Stimulated activated naive CD4-positive, alpha-beta T cell (primary cell): ENCODE measurements around the gene LGALS7B.
"Not testable (repeated sequence)": the region's sequence is repeated elsewhere in the genome, so short reads cannot be mapped to it uniquely, and the experiment has no call there.

Experiments
- DNase-seq, 6 experiments: peaks; one replicate each; lab custom pipeline; 2025; lab: John Stamatoyannopoulos, UW

The LGALS7B gene

DNA sequence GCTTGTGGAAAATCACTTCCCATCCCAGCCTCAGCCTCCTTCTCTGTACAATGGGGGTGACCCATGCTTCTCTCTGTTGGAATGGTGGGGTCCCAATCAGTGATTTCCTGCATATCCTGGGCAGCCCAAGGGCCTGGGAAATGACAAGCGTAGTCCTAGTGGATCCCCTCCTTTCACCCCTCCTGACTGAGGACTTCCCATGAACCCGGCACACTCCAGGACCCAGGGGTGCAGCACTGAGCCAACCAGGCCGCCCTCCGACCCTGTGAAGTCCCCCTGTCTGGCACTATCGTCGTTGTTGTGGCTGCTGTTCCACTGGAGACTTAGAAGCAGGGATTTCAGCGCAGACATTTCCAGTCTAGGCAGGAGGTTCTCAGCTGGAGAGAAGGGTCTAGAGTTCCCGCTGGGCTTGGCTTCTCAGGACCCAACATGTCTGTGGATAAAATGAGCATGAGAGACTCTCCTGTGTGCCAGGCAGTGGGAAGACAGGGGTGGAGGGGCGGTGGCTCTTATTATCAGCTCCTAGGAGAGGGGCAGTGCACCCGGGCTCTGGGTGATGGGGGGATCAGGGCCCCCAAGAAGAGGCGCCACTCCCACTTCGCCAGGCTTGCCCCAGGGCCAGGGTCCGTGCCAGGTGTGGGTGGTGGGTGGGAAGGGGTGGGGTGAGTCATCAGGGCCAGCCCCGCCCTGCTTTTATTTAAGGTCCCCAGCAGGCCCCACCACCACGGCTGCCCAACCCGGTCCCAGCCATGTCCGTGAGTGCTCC, at the start of gene LGALS7B:
TSS of gene LGALS7B (plus strand) at position 723 of the 766 bp plus-strand sequence. CDS start at position 750, 27 bp downstream.
- DNase-seq: no peak

DNA sequence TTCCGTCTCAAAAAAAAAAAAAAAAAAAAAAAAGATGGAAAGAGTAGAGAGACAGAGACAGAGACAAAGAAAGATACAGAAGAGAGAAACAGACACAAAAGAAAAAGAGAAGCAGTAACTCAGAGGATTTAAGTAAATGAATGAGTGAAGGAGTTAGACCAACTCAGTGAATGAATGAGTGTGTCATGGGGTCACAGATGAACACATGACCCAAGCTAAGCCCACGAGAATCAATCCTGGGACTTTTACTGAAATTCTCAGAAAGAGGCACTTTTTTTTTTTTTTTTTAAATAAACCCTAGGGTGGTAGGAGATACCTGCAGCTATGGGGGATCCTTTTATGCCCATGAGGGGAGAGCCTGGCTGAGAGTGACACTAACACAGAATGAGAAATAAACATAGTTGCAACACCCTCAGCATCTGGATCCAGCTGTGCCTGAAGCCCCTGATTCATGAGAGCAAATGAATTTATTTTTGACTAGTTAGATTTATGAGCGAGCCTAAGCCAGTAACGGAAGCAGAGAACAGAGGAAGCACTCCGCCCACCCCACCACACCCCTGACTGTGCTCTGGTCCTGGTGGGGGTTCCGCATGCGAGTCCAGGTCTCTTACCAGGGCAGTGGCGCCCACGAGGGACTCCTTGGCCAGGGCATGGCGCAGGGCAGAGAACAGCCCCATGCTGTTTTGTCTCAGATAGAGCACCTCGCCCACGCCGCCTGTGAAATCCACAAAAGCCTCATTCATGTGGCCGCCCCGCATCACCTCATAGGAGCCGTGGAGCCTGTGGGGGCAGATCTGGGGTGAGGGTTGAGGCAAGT, 49.4 kb upstream of the LGALS7B start:
- no peak for DNase-seq

DNA sequence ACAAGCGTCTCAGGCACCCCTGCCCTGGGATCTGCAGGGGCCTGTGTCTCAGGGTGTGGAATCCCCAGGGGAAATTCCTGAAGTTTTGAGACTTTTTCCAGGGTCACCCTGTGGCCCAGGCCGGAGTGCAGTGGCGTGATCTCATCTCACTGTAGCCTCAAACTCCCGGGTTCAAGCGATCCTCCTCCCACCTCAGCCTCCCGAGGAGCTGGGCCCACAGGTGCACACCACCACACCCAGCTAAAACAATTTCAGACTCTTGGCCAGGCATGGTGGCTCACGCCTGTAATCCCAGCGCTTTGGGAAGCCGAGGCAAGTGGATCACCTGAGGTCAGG, 48.8 kb upstream of the LGALS7B start:
- DNase-seq: no peak

DNA sequence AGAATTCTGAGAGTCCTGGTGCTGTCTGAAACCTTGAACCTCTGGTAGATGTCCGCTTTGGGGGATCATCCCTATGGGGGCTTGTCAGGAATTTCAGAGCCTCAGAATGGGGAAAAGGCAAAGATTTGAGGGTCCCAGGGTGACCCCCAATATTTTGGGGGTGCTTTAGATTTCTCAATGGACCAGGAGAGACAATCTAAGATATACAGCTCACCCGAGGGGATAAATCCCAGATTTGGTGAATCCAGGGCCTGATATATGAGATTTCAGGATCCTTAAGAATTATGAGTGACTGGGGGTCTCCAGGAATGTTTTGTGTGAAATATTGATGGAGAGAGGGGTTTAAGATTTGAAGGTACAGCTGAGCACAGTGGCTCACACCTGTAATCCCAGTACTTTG, 48.1 kb upstream of the LGALS7B start:
- DNase-seq: no peak

DNA sequence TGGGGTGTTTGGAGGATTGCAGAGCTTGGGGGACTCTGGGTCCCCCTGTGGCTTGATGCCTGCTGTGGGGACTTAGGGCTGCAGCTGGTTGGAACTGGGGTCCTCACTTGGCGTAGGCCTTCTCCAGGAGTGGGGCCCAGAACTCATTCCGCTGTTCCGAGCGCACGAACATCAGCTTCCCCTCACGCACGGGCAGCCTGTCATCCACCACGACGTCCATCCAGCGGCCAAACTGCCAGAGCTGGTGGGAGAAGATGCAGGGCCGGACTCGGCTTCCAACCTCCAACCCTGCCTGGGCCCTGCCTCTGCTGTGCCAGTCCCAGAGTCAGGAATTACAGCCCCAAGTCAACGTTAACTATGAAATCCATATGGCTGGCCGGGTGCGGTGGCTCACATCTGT, 47.3 kb upstream of the LGALS7B start:
- DNase-seq: no peak

DNA sequence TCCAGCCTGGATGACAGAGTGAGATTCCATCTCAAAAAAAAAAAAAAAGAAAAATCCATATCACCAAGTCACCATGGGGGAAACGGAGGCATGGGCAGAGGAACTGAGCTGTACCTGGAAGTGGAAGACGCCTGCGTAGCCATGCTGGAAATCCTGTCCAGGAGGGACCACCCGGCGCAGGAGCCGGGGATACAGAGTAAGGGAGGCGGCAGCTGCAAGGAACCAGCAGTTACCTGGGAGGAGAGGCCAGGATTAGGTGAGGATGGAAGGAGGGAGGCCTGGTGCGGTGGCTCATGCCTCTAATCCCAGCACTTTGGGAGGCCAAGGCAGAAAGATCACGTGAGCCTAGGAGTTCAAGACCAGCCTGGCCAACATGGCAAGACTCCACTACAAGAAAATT, 46.7 kb upstream of the LGALS7B start:
- no peak for DNase-seq

DNA sequence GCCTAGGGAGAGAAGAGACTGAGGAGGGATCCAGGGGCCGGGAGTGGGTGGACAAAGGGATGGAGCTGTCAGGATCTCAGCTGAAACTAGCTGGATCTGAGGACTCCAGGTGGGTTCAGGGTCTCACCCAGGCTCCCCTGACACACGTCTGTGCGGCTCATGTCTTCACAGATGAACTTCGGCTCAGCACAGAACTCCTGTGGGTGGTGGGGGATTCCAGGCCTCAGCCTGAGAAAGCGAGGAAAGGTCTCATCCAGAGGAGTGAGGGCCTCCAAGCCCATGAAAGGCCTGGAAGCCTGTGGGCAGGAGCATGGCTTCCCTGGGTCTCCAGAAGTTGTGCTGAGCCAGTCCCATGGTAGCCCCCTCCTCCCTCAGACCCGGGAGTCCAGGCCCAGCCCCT, 46.1 kb upstream of the LGALS7B start:
- no peak for DNase-seq

DNA sequence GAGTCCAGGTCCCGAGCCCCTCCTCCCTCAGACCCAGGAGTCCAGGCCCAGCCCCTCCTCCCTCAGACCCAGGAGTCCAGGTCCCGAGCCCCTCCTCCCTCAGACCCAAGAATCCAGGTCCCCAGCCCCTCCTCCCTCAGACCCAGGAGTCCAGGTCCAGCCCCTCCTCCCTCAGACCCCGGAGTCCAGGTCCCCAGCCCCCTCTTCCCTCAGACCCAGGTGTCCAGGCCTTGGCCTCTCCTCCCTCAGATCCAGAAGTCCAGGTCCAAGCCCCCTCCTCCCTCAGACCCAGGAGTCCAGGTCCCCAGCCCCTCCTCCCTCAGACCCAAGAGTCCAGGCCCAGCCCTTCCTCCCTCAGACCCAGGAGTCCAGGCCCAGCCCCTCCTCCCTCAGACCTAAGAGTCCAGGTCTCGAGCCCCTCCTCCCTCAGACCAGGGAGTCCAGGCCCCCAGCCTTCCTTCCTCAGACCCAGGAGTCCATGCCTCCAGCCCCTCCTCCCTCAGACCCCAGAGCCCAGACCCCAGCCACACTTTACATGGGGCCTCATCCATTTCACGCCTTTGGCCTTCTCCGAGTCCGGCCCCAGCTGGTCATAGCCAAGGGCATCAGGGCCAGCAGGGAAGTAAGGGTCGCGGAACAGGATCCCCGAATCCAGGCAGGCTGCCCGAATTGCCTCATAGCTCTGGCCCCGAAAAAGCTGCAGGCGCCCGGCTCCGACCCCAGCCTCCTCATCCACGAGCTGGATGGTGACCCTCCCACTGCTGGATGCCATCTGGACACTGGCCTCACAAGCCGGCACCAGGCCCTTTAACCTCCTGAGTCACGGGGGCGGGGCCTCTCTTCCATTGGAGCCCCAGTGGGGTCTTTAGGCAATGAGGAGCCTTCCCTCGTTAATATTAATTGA, 45.4 kb upstream of the LGALS7B start:
- DNase-seq: no peak

DNA sequence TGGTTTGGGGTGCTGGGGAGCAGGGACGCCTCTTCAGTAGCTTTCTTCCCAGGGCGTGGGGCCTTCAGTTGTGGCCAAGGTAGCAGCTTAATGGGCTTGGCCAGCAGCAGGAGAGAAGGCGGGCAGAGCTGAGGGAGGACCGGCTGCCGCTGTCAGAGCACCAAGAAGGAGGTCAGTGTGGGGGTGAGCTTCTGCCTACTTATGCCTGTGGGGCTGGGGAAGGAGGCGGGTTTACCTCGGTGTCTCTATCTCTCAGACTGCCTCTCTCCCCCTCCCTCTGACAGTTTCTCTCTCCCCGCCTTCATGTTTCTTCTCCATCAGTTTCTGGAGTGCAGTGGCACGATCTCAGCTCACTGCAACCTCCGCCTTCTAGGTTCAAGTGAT, 44.7 kb upstream of the LGALS7B start, which contains the start of gene CAPN12:
TSS of gene CAPN12 (minus strand) at position 177 of the 384 bp plus-strand sequence. CDS start 309 bp downstream, outside the sequence.
- no peak for DNase-seq

DNA sequence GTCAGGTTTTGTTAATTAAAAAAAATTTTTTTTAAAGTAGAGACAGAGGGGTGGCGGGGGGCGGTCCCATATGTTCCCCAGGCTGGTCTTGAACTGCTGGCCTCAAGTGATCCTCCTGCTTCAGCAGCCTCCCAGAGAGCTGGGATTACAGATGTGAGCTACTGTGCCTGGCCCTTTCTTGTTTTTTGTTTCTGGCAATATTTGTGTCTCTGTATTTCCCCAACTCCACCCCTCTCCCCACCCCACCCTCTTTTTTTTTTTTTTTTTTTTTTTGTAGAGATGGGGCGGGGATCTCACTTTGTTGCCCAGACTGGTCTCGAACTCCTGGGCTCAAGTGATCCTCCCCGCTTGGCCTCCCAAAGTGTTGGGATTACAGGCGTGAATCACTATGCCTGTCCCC, 44.1 kb upstream of the LGALS7B start:
- no peak for DNase-seq

DNA sequence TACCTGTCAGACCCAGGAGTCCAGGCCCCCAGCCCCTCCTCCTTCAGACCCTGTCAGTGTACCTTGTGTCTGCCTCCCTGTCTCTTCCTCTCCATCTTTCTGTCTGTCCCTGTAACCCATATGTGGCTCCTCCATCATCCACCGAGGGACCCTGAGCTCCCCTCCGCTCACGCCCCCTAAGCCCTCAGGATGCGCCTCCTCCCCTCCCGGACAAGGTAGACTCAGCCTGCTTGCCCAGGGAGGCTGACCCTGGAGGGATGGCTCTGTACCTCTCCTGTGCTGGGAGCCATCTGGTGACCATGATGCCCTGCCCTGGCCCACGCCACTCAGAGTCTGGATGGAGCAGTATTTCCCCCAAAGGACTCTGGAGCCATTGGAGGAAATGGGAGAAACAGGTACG, 43.7 kb upstream of the LGALS7B start:
- DNase-seq: no peak

DNA sequence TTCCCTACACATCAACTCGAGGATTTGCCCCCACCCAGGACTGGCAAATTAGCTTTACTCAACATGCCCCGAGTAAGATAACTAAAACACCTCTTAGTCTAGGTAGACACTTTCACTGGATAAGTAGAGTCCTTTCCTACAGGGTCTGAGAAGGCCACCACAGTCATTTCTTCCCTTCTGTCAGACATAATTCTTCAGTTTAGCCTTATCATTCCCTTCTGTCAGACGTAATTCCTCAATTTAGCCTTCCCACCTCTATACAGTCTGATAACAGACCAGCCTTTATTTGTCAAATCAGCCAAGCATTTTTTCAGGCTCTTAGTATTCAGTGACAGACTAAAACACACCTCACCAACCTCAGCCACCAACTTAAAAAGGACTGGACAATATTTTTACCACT, 35.2 kb upstream of the LGALS7B start:
- DNase-seq: not testable (repeated sequence)

DNA sequence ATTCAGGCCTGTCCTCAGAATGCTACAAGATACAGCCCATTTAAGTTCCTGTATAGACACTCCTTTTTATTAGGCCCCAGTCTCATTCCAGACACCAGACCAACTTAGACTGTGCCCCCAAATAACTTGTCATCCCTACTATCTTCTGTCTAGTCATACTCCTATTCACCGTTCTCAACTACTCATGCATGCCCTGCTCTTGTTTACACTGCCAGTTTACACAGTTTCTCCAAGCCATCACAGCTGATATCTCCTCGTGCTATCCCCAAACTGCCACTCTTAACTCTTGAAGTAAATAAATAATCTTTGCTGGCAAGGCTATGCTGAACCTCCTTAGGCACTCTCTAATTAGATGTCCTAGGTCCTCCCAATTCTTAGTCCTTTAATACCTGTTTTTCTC, 34.8 kb upstream of the LGALS7B start:
- DNase-seq: not testable (repeated sequence)

DNA sequence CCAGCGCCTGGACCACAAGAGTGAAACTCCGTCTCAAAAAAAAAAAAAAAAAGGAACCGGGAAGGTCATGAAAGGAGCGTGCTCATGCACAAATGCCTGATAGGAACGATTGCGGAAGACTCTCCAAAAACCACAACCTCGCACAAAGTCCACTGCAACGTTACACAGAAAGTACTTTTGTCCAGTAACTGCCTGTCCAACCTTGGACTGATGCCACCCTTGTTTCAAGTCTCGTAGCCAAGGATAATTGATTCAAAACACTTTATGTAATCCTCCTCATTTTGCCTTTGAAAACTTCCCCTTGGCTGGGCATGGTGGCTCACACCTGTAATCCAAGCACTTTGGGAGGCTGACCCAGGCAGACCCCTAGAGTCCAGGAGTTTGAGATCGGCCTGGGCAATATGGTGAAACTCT, 29.4 kb upstream of the LGALS7B start:
- no peak for DNase-seq

DNA sequence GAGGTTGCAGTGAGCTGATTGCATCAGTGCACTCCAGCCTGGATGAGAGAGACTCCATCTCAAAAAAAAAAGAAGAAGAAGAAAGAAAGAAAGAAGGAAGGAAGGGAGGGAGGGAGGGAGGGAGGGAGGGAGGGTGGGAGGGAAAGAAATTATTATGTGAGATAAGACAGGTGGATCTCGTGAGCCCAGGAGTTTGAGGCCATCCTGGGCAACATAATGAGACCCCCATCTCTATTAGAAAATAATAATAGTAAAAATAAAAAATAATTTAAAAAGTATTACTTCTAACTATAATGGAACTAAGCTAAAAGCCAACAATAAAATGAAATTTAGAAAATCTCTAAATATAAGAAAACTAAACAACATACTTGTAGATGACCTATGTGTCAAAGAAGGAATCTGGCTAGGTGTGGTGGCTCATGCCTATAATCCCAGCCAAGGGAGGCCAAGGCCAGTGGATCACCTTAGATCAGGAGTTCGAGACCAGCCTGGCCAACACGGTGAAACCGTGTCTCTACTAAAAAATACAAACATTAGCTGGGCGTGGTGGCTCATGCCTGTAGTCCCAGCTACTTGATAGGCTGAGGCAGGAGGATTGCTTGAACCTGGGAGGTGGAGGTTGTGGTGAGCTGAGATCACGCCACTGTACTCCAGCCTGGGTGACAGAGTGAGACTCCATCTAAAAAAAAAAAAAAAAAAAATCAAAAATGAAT, 28.0 kb upstream of the LGALS7B start:
- not testable (repeated sequence) for DNase-seq

DNA sequence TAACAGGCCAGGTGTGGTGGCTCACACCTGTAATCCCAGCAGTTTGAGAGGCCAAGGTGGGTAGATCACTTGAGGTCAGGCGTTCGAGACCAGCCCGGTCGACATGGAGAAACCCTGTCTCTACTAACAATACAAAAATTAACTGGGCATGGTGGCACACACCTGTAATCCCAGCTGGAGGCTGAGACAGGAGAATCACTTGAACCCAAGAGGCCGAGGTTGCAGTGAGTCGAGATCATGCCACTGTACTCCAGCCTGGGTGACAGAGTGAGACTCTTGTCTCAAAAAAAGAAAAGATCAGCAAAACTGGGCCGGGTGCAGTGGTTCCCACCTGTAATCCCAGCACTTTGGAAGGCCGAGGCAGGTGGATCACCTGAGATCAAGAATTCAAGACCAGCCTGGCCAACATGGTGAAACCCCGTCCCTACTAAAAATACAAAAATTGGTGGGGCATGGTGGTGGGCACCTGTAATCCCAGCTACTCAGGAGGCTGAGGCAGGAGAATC, 27.1 kb upstream of the LGALS7B start:
- DNase-seq: not testable (repeated sequence)

DNA sequence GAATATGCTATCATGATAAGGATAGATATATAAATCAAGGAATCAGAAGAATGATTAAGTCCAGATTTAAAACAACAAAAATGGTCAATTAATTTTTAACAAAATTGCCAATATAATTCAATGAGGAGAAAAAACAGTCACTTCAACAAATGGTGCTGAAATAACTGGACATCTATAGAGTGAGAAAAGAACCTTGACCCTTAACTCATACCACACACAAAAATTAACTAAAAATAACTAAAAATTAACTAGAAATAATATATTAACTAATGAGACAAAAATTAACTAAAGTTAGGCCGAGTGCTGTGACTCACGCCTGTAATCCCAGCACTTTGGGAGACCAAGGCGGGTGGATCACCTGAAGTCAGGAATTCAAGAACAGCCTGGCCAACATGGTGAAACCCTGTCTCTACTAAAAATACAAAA, 25.2 kb upstream of the LGALS7B start:
- DNase-seq: no peak

DNA sequence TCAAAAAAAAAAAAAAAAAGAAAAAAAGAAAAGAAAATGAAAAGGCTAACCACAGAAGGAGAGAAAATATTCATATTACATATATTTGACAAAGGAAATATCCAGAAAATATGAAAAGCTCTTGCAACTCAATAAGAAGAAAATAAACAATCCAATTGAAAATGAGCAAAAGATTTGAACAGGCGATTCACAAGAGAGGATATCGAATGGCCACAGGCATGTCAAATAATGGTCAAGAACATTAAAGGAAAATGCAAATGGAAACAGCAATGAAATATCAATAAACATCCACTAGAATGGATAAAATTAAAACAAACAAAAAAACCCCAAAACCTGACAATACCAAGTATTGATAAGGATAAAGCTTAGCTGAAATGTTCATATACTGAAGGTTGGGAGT, 23.8 kb upstream of the LGALS7B start:
- no peak for DNase-seq

DNA sequence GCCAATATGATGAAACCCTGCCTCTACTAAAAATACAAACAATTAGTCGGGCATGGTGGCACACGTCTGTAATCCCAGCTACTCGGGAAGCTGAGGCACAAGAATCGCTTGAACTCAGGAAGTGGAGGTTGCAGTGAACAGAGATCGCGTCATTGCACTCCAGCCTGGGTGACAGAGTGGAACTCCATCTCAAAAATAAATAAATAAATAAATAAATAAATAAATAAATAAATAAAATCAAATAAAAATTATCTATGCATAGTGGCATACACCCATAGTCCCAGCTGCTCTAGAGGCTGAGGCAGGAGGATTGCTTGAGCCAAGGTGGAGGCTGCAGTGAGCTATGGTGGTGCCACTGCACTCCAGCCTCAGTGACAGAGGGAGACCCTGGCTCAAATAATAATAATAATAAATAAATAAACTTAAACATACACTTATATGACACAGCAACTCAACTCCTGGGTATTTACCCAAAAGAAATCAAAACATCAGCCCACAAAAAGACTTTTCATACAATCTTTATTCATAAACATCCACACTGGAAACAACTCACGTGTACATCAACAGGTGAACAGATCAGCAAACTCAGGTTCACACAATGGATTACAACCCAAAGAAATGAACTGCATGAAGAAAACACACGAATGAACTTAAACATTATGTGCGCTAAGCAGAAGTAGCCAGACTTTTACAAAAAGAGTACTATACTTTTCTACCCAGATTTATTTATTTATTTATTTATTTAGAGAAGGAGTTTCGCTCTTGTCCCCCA, 22.5 kb upstream of the LGALS7B start:
- no peak for DNase-seq

DNA sequence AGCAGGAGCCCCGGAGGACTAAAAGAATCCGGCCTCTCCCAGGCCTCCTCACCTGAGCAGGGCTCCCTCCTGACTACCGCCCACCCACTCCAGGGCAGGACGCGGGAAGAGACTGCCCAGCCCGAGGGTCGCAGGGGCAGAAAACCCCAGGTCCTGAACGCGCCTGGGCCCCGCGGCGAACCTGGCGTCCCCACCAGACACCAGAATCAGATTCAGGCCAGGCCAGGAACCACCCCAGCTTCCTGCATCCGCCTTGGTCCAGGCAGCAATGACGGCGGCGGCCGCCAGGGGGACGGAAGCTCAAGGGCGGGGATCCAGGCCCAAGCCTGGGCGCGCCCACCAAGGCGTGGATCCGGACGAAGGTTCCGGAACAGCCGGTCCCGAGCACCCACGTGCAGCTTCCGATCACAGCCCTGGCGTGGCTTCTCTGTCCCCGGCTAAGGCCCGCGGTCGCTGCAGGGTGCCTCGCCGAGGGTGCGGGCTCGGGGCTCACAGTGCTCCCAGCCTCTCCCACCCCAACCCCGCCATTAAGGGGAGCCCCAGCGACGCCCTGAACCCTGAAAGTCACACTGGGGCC, 19.3 kb upstream of the LGALS7B start:
- DNase-seq: peak; percentile 66 to 87 (median 78)
